OCI-M2 (cell line): ENCODE results near the gene NRM.
"Not testable (repeated sequence)": the region's sequence is repeated elsewhere in the genome, so short reads cannot be mapped to it uniquely, and the experiment has no call there.

Experiments
- DNase-seq: peaks from one replicate; lab custom pipeline; 2025; ENCODE audit not compliant: unreplicated experiment; lab: John Stamatoyannopoulos, UW

Gene NRM

DNA sequence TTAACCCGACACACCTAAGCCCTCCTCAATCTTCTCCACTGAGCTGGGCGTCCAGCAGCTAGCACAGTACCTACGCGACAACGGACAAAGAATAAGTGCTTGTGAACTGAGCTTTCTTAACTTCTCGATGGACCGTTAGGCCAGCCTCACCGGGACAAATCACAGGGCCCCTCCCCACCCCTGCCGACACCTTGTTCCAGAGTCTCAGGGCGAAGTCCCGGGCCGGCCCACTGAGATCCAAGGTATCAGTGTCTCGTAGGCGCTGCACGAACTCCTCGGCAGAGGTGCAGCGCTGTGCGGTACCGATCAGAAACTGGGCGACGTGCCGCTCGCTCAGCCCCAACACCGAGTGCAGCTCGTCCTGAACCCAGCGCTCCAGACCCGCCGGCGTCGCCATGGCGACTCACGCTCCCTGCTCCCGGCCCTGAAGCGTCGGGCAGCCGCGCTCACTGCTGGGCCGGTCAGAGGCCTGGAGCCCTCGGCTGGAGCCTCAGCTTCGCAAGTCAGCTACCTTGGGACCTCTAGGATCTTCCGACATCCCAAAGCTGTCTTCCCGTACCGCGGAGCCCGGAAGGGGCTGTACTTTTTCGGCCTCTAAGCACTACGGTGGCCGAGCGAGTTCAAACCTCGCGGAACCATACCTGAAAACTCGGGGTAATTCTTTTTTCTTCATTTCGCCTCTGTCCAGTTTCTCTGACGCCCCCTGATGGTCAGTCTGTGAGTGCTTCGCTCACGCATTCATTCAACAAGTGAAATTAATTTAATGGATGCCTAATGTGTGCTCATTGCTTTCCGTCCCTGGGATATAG is 18.1 kb downstream of the NRM start, which contains the start of gene DHX16:
DHX16 (minus strand) TSS at position 562 of the 809 bp plus-strand sequence; CDS start at position 397, 165 bp downstream.
- peak; percentile 91 for DNase-seq

DNA sequence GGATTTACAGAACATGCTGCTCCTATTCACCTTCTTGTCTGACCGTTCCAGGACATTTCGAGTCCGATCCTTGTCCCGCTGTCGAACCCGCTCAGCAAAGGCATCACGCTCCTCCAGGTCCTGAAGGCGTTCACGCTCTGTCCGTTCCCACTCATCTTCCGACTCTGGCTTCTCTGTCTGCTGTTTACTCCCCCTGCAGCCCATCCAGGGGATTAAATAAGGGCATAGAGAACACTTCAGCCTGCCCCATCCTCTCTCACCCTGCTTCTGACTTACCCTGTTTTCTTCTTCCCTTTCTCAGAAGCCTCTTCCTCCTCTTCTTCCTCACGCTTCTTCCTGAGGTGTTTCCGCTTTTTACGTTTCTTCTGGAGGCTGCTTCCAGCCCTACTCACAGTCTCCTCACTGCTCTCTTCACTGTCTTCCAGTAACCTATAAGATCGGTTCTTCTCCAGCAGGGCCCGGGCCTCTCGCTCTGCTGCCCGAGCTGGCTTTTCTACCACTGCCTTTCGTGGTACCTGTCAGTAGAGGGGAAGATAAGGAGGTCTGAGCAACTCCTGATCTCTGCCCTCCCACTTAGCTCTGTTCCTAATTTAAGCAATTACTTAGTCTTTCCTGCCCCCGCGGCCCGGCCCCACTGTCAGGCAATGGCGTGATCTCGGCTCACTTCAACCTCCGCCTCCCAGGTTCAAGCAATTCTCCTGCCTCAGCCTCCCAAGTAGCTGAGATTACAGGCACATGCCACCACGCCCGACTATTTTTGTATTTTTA is 19.8 kb downstream of the NRM start:
- DNase-seq, result no peak

DNA sequence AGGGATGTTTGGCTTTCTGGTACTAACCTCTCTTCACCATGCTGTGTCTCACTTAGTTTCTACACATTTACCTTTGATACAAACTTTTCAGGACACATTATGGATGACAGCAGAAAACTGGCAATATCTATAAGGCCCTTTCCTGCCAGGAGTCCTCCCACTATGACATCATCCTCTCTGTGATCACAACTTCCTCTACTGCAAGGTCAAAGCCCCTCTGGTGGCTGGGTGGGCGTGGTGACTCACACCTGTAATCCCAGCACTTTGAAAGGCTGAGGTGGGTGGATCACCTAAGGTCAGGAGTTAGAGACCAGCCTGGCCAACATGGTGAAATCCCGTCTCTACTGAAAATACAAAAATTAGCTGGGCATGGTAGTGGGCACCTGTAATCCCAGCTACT is 24.5 kb downstream of the NRM start:
- not testable (repeated sequence) for DNase-seq

DNA sequence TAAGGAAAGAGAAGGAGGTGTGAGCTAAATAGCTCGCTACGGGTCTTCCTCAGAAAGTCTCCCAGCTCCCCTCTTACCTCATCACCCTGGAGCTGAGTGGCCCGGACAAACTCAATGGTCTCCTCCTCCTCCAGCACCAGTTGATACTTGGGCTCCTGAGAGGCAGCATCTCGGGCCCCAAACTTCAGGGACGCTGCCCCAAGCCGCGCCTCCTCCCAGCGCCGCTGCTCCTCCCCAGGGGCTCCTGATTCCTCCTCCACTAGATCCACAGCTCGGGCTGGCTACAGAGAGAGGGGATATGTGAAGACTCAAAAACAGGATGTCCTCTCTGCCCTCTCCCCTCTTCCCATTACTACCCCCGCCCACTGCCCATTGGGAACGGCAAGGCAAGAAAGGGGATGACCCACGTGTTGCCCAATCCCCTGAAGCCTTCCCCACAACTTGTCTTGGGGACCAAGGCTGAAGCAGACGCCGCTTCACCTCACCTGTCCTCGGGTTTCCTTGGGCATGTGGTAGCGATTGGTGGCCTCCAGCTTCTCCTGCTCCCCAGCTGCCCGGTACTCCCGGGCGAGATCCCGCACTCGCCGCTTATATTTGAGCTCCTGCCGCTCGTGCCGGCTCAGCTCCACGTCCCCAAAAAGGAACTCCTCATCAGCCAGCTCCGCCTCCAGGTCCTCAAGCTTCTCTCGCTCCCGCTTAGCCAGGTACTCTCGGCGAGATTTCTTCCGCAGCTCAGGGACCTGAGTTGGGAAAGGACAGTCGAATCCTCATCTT is 25.6 kb downstream of the NRM start:
- no peak for DNase-seq

DNA sequence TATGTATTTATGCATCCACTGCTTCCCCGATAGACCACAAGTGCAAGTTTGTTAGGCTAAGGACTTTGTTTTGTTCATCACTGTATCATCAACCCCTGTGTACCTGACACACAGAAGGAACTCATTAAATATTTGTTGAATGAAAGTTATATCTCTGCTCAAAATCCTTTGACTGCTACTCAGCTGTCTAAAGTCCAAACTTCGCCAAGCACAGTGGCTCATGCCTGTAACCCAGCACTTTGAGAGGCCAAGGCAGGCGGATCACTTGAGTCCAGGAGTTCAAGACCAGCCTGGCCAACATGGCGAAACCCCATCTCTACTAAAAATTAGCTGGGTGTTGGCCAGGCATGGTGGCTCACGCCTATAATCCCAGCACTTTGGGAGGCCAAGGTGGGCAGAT is 32.9 kb downstream of the NRM start:
- DNase-seq, result not testable (repeated sequence)

DNA sequence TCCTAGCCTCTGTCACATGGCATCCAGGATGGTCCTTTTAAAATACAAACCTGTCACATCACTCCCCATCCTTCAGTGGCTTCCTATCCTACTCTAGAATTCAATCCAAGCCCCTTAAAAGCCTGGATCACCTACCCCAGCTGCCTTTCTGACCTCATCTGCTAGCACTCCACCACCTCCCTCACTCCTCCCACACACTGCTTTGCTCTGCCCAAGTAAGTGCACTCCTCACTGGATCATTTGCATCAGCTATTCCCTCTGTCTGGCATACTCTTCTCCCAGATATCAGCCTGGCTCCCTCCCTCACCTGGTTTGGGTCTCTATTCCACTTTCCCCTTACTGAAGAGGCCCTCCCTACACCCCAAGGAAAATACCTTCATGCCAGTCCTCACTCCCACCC is 33.3 kb downstream of the NRM start:
- no peak for DNase-seq

DNA sequence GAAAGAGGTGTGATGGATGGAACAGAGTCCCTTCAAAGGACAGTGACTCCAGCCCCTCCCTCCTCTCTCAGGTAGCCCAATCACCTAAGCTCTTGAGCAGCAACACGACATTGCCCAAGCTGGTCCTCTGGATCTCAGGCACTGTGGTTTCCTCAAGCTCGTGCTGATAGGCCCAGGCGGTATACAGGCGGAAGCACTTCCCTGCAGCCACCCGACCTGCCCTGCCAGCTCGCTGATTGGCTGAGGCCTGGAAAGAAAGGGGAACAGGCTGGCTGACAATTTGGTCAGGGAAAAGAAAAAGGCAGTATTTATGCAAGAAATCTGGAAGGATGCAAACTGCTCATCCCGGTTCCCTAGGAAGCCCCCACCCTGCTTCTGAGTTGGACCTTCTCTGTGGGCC is 34.3 kb downstream of the NRM start:
- no peak for DNase-seq

DNA sequence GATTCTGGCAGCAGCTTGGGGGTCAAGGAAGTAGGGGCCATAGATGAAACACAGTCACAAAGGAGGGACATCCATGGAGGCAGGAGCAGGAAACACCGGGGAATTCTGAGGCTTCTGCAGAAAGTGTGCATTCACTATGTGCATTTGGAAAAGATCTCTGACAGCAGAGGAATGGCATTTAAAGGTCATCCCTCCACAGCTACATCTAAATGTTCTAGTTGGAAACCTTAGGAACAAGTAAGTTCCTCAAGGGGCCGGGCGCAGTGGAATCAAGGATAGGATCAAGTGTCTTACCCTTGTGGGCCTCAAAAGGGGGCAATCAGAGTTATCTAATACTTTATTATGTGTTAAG is 35.1 kb downstream of the NRM start:
- DNase-seq, result no peak

DNA sequence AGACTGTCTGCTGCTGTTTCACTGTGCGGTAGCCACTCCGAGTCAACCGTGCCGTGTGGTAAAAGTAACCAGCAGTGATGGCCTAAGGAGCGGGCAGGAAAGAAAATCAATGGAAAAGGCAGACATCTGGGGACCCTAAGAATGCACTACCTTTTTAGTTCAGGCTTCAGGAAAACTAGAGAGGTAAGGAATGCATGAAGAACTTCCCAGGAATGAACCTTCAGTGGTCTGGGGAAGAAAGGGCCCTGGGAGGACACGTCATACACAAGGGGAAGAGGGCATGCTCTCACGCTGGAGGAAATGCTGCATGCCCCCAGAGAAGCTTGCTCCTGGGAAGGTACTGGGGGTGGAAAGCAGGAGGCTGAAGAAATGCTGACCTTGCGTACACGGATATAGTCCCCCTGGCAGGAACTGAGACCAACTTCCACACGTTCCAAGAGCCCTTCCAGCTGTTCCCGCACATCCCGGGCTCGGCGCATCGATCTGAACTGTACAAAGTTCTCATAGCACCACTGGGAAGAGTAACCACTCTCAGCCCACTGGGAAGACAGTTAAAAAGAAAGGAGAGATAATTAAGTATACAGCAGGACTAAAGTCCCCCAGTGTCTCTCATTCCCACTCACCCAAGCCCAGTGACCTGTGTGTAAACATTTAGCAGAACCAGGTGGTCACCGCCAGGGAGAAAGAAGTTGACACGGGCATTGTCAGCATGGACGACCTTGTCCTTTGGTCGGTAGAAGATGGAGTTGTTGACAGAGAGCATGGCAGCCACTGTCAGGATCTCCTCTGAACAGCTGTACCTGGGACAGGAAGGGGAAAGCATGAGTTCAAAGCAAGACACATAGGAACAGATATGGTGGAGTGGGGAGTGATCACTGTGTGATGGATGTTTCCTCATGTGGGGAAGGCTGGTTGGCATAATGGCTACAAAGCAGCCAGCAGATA is 35.7 kb downstream of the NRM start:
- no peak for DNase-seq

DNA sequence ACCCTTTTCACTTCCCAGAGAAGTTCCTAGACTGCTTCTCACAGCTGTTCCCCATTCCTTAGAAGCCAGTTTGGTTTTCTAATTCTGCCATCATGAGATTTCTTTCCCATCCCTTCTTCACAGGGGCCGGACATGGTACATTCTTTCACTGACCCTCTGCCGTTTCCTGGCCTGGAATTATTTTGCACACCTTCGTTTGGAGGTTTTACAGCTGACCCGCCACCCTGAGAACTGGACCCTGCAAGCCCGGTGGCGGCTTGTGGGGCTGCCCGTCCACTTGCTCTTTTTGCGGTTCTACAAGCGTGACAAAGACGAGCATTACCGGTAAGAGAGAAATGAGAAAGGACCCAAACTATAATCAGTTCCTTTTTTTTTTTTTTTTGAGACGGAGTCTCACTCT is 39.6 kb downstream of the NRM start:
- DNase-seq, result no peak

DNA sequence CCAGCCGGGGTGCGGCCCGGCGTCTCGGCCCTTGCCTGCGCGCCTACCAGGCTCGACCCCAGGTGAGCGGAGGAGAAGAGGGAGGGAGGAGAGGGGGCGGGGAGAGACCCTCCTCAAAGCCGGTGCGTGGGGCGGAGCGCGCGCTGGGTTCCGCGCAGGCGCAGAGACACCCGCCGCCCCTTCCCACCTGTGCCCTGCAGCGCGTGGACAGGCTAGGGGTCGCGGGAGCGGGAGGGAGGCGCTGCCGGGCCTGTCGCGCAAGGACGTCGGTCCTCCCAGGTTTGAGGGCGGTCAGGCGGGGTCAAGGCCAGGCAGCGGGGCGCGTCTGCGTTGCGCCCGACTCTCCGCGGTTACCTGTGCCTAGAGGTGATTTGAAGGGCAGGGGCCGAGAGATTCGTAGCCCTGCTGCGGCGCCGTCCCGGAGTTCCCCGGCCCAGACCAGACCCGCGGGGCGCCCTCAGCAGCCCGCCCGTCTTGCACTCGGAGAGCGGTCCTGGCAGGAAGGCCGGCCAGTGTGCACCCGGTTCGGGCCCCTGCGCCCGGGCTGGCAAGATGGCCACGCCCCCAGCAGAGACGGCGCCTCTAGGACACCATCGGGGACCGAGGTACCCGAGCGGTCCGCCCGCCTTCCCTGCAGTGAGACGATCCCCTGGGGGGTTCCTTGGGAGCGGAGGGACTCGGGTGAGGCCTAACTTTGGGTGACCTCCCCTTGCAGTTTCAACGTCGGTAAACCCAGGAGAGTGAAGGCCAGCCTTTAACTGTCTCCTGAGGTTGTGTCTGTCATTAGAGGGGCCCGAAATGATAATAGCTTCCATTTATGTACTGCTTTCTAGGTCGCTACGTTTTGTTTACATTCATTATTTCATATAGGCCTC is 43.3 kb downstream of the NRM start:
- DNase-seq, result peak; percentile 51

DNA sequence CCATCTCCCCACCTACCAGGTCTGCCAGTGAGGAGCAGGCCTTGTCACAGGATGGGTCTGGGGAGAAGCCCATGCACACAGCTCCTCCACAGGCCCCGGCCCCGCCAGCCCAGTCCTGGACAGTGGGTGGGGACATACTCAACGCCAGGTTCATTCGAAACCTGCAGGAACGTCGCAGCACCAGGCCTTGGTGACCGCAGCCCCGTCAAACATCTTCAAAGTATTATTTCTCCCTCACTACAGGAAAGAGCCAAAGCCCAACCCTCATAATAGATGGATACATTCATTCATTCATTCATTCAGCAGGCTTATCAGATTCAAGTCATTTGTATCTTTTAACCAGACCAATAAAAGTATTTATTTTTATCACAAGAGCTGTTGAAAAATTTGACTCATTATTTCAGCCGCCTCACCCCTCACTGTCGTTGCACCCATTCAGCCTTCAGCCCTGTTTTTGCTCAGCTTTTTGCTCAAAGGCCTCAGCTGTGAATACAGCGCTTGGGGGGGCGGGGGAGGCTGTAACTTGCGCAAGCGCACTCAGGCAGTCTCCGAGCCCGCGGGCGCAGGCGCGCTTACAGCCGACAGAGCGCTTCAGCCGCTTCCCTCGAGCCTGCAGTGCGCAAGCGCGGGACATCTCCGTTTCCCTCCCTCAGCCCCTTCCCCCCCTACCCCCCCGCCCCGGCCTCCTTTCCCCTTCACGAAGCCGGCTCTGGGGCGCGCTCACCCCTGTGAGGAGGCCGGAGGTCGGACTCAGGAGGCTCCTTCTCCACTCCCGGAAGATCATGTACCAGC is 44.1 kb downstream of the NRM start, which contains the start of gene C6orf136:
C6orf136 (plus strand) TSS at position 684 of the 792 bp plus-strand sequence; CDS start at position 783, 99 bp downstream.
- peak; percentile 59 for DNase-seq

DNA sequence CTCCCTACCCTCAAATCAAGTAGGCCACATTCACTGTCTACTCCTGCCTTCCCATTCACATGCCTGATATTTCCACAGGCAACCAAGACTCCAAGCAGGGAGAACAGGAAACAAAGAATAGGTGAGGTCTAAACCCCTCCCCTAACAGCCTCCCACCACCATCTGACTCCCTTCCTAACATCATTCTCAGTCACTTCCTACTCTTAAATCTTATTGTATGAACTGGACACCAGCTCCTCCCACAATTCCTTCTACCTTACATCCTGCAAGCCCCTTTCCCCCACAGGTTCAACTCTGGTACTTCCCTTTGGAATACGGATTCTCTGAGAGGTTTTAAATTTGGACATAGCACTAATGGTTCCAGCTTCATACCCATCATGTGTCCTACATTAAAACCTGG is 44.8 kb downstream of the NRM start:
- no peak for DNase-seq

DNA sequence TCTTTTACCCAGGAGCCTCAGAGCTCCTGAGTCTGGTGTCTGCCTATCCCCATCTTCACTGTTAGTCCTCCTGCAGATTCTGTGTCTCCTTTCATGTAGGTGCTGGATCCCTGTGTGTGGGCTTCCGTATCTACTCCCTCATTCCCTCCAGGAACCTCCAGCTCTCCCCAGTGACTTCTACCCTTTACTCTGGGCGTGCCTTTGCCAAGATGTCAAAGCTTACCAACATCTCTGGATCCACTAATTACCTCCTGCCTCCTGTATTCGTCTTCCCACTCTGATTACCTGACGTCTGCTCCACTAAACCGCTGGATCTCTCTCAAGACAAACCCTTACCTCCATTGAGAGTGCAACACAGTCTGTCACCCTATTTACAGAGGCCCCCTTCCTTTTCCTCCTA is 46.0 kb downstream of the NRM start:
- no peak for DNase-seq

DNA sequence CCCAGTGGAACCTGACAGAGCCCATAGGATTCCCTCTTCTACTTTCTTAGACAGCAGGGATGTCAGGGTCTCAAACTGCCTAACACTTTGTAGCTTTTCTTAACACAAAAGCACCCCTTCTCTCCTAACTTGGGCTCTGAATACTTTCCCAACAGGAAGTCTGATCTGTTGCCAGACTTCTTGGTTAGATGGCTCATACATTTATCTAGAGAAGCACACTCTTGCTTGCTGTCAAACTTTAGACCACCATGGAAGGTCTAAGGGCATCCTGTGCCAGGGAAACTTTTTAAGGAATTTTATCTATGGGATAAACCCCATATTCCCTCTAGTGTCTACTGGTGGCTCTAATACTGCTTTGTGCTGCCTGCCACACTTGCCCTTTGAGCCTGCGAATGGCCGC is 47.1 kb downstream of the NRM start:
- no peak for DNase-seq

DNA sequence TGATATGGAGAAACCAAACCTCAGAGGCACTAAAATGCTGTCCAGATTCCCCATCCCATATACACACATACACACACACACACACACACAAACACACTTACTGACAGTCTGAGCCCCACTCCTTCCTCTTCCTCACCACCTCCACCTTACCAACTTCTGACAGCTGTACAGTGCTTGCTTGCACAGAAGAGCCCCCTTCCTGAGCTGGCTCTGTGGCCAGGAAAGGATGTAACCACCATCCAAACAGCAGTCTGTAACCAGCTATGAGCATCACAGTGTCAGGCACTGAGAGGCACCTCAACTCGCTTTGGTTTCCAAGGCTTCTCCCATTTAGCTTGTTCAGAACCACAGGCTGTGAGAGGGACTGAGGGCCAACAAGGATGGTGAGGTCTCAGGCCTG is 49.7 kb downstream of the NRM start:
- DNase-seq, result no peak

DNA sequence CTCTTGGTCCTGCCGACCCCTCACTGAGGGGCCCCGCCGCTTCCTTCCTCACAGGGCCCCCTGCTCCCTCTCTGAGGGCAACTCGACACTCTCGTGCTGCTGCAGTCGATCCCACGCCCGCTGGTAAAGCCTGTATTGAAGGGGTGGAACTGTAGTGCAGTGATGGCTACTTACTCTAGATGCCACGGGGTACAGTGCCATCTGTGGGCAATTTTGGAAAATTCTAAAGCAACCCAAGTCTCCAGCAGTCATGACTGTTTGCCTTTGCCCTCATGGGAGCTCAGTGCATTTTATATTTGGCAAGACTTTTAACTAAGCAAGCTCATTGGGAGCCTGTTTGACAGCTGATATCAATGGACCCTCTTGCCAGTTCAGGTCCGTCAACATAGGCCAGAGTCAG is 50.3 kb downstream of the NRM start:
- DNase-seq, result no peak
